SK-N-MC (cell line): ENCODE data around the gene TMED8.

Source experiments
- EZH2 ChIP-seq: fragments of 200-600 bp; sonication (generic); IDR thresholded peaks from one replicate; pipeline ENCODE4 v1.6.1; 2017; ENCODE audit warnings: antibody characterized with exemption
- FOXP2 ChIP-seq: optimal IDR thresholded peaks from 2 replicates; pipeline ENCODE3; 2011; ENCODE audit warnings: mild to moderate bottlenecking, moderate library complexity; ENCODE audit not compliant: insufficient read depth; ENCODE audit errors: extremely low read length, control extremely low read depth
- POLR2AphosphoS5 ChIP-seq: IDR thresholded peaks from 2 replicates; pipeline ENCODE4 v1.6.1; 2012; ENCODE audit warnings: mild to moderate bottlenecking, low read depth, low read length, borderline replicate concordance

GRCh38 chr14:77378701-77379100 lies 1.8 kb upstream of the TMED8 start:
- no peak for TF ChIP-seq POLR2AphosphoS5
- TF ChIP-seq FOXP2: no peak
- no peak for TF ChIP-seq EZH2
